Keratinocyte (primary cell): ENCODE results near the gene TIGAR. TPM values are rescaled to one million over a fixed set of nuclear protein-coding genes. Genes with fewer than 3 reads are reported as not detected.

Source experiments
- DNase-seq: peaks from one replicate; pipeline ENCODE4 v3.0.0-alpha.2; 2011; ENCODE audit warnings: low read depth, missing footprints, low spot score
- FAIRE-seq: peaks from 2 replicates; lab custom pipeline; 2011; peaks lifted over from hg19 to GRCh38; lab: Jason Lieb, UNC
- H2AFZ ChIP-seq: 2 replicates; pipeline ENCODE4 v1.6.0; 2012; ENCODE audit warnings: low read length, control low read depth, inconsistent platforms; ENCODE audit not compliant: control insufficient read depth
- H3K27ac ChIP-seq: 2 replicates; pipeline ENCODE4 v1.5.1; 2011; ENCODE audit warnings: low read length; ENCODE audit not compliant: control insufficient read depth, insufficient read depth
- H3K27me3 ChIP-seq: 3 replicates; pipeline ENCODE4 v1.6.0; 2011; ENCODE audit warnings: low read length; ENCODE audit not compliant: control insufficient read depth, insufficient read depth; ENCODE audit errors: extremely low read depth
- H3K36me3 ChIP-seq, 2 experiments: 2 replicates in 1 of 2; 3 replicates in 1 of 2; pipeline ENCODE4 v1.5.1; 2011; ENCODE audit warnings: low read length in 2 of 2, mild to moderate bottlenecking in 1 of 2; ENCODE audit not compliant: control insufficient read depth in 2 of 2, insufficient read depth in 2 of 2; ENCODE audit errors: extremely low read depth in 1 of 2
- H3K4me1 ChIP-seq: 3 replicates; pipeline ENCODE4 v1.5.1; 2011; ENCODE audit warnings: low read length; ENCODE audit not compliant: control insufficient read depth, insufficient read depth; ENCODE audit errors: extremely low read depth
- H3K4me2 ChIP-seq: 3 replicates; pipeline ENCODE4 v1.6.0; 2011; ENCODE audit warnings: low read depth, low read length; ENCODE audit not compliant: control insufficient read depth, insufficient read depth; ENCODE audit errors: extremely low read depth
- H3K4me3 ChIP-seq, 3 experiments: fragments of 200-600 bp in 1 of 3; sonication (generic) in 1 of 3; 2 replicates in 2 of 3; 3 replicates in 1 of 3; pipeline ENCODE4 v1.5.1; 2011 to 2016; ENCODE audit warnings: low read length in 3 of 3, mild to moderate bottlenecking in 3 of 3, control low read depth in 2 of 3, inconsistent platforms in 1 of 3, low read depth in 1 of 3, mixed read lengths in 1 of 3, mixed run types in 1 of 3, moderate library complexity in 1 of 3; ENCODE audit not compliant: control insufficient read depth in 2 of 3, insufficient read depth in 2 of 3; ENCODE audit errors: extremely low read depth in 1 of 3
- H3K79me2 ChIP-seq: 2 replicates; pipeline ENCODE4 v1.6.0; 2012; ENCODE audit warnings: low read length; ENCODE audit not compliant: control insufficient read depth, insufficient read depth
- H3K9ac ChIP-seq: 3 replicates; pipeline ENCODE4 v1.6.0; 2011; ENCODE audit warnings: low read length; ENCODE audit not compliant: control insufficient read depth, insufficient read depth; ENCODE audit errors: extremely low read depth
- H3K9me1 ChIP-seq: 3 replicates; pipeline ENCODE4 v1.6.0; 2011; ENCODE audit warnings: low read length; ENCODE audit not compliant: control insufficient read depth, insufficient read depth; ENCODE audit errors: extremely low read depth
- H3K9me3 ChIP-seq: 2 replicates; pipeline ENCODE4 v1.5.1; 2012; ENCODE audit warnings: low read depth, low read length; ENCODE audit not compliant: control insufficient read depth
- H4K20me1 ChIP-seq: 3 replicates; pipeline ENCODE4 v1.6.0; 2011; ENCODE audit warnings: low read length; ENCODE audit not compliant: control insufficient read depth, insufficient read depth; ENCODE audit errors: extremely low read depth
- EZH2 ChIP-seq: IDR thresholded peaks from one replicate; pipeline ENCODE4 v1.6.1; 2012; ENCODE audit warnings: inconsistent platforms, mild to moderate bottlenecking, low read length, moderate library complexity
- dilution Hi-C: fragments of 300-500 bp; cut with MboI; formaldehyde crosslinking; loops from one replicate; pipeline ENCODE4 v1.7.0; 2020; ENCODE audit warnings: low sequenced_read_pairs; ENCODE audit not compliant: extremely low pct_ligation_motif_present
- polyA plus RNA-seq, 5 experiments: library from polyadenylated mRNA; depleted of rRNA in 3 of 5; stranded (reverse) in 3 of 5; stranded (forward) in 1 of 5; unstranded in 1 of 5; fragments of >200 nt; gene quantifications; 1 replicate in 1 of 5; 2 replicates in 3 of 5; 3 replicates in 1 of 5; pipeline versions ENCODE4 v1.2.1 to v1.2.3, GENCODE V29; 2011 to 2012; ENCODE audit warnings: missing spikeins in 2 of 5, low read depth in 1 of 5, low replicate concordance in 1 of 5
- TF ChIP-seq, protein P1 (sequence below), 3 experiments: IDR thresholded peaks in 1 of 3; conservative IDR thresholded peaks in 1 of 3; optimal IDR thresholded peaks in 1 of 3; 2 replicates in 2 of 3; 3 replicates in 1 of 3; pipeline versions ENCODE3 to v1.5.1; 2011; ENCODE audit warnings: low read length in 3 of 3, mild to moderate bottlenecking in 3 of 3, moderate library complexity in 2 of 3, control low read depth in 1 of 3, inconsistent platforms in 1 of 3; ENCODE audit not compliant: insufficient read depth in 2 of 3; ENCODE audit errors: extremely low read depth in 1 of 3

TIGAR gene
- polyA plus RNA-seq, 1 donor (not counting 4 experiments of a cell fraction or from before 2014, with no cell fraction given), result 37.3 TPM

DNA sequence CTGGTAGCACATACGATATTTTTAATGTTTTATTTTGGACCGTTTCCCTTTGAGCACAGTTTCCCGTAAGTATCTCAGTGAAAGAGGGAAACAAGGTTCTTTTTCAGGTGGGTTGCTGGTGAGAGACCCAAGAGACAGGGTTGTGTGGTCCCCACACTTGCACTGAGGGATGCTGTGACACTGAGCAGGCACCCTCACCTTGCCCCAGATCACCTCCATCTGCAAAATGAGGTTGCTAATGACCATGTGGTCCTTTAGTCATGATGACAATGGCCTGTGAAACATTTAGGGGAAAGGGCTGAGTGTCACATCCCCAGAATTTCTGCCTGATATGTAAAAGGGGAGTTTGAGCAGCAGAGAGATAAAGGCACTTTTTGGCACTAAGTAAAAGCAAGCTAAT, 43.2 kb upstream of the TIGAR start:
- TF ChIP-seq, protein P1, sequence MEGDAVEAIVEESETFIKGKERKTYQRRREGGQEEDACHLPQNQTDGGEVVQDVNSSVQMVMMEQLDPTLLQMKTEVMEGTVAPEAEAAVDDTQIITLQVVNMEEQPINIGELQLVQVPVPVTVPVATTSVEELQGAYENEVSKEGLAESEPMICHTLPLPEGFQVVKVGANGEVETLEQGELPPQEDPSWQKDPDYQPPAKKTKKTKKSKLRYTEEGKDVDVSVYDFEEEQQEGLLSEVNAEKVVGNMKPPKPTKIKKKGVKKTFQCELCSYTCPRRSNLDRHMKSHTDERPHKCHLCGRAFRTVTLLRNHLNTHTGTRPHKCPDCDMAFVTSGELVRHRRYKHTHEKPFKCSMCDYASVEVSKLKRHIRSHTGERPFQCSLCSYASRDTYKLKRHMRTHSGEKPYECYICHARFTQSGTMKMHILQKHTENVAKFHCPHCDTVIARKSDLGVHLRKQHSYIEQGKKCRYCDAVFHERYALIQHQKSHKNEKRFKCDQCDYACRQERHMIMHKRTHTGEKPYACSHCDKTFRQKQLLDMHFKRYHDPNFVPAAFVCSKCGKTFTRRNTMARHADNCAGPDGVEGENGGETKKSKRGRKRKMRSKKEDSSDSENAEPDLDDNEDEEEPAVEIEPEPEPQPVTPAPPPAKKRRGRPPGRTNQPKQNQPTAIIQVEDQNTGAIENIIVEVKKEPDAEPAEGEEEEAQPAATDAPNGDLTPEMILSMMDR (optimal IDR thresholded peaks at IDR 0.05 in 1 of 3, IDR thresholded peaks at IDR 0.05 in 1 of 3, conservative IDR thresholded peaks at IDR 0.05 in 1 of 3; ENCODE audit: extremely low read depth in 1 of 3, insufficient read depth in 2 of 3, low read length in 3 of 3), result no peak
- no peak for TF ChIP-seq EZH2
- Histone ChIP-seq H3K9me1 (no peaks in the 10 kb centered on the region), H2AFZ (no peak overlapping the region), H3K27me3 (no peaks in the 10 kb centered on the region), H3K9ac (no peak overlapping the region), H3K9me3 (no peaks in the 10 kb centered on the region), H3K79me2 (peaks cover 93% of the 10 kb centered on the region), H4K20me1 (peaks cover 59% of the 10 kb centered on the region), H3K36me3 (peaks cover 53 to 67% of the 10 kb centered on the region in 2 experiments), H3K27ac (no peak overlapping the region), H3K4me1 (peaks cover 30% of the 10 kb centered on the region), H3K4me3 (no peak overlapping the region), H3K4me2 (no peak overlapping the region)
- FAIRE-seq (no peak), DNase-seq (no peak)
- dilution Hi-C loops, result no loop called here

DNA sequence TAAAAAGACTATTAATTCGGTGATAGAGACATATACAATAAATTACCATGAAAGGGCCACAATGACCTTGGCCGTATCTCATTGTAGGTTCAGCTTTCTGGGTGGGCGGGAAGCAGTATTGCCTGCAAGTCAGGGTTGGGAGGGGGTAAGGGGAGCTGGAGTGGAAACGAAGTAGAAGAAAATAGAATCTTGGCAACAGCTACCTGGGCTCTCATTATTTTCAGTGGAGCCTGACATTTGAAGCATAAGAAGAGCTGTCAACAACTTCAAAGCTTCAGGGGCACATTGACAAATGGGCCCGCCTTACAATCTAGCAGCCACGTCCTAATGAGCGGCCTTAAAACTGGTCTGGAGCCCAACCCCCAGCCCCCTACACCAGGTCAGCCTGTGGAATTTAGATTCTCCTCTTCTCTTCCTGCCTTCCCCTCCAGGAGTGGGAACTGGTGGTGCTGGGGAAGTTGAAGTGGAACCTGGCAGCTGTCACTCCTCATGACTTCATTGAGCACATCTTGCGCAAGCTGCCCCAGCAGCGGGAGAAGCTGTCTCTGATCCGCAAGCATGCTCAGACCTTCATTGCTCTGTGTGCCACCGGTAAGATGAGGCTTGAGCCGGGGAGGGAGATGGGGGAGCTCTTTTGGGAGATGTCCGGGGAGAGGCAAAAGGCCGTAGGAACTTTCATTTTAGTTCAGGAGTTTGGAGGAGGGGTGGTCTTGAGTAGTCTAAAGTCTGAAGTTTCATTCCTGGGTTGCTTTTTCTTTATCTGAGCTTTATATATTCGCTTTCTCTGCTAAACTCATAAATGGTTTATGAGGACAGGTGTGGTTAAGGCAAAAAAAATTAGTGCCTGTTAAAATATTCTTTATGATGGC, 42.5 kb upstream of the TIGAR start:
- no peak overlapping the region for H3K27ac ChIP-seq
- H3K79me2 ChIP-seq, result peaks cover 100% of the 10 kb centered on the region

More for the DNA sequence above, 42.5 kb upstream of the TIGAR start:
- TF ChIP-seq, protein P1 (optimal IDR thresholded peaks at IDR 0.05 in 1 of 3, IDR thresholded peaks at IDR 0.05 in 1 of 3, conservative IDR thresholded peaks at IDR 0.05 in 1 of 3; ENCODE audit: extremely low read depth in 1 of 3, insufficient read depth in 2 of 3, low read length in 3 of 3), result no peak
- dilution Hi-C loops, result no loop called here
- H3K4me1 ChIP-seq, result peaks cover 26% of the 10 kb centered on the region
- H3K36me3 ChIP-seq, result peaks cover 60 to 74% of the 10 kb centered on the region in 2 experiments
- H3K4me2 ChIP-seq, result peak overlapping the region; percentile 18
- H3K27me3 ChIP-seq, result no peaks in the 10 kb centered on the region
- no peak overlapping the region for H3K9ac ChIP-seq
- H3K4me3 ChIP-seq, result no peak overlapping the region
- no peak overlapping the region for H2AFZ ChIP-seq
- H3K9me3 ChIP-seq, result no peaks in the 10 kb centered on the region
- FAIRE-seq (no peak), DNase-seq (no peak)
- peaks cover 66% of the 10 kb centered on the region for H4K20me1 ChIP-seq
- no peaks in the 10 kb centered on the region for H3K9me1 ChIP-seq
